Measurements from ENCODE around the gene CNPY4.

The CNPY4 gene

GRCh38 chr7:100119072-100119969 lies at the start of gene CNPY4, which contains the start of gene TAF6:
Gene CNPY4, plus strand, starts transcription at chr7:100119634. Its CDS starts 111 bp downstream, at chr7:100119745.
Gene TAF6, minus strand, starts transcription at chr7:100119358. Its CDS starts 5,149 bp downstream, at chr7:100114209.
- DNase-seq (ENCODE audit: low read depth in 2 of 2) = peak; percentile 94

GRCh38 chr7:100069991-100070390 lies 49.4 kb upstream of the CNPY4 start:
- no peak for DNase-seq (ENCODE audit: low read depth in 2 of 2)

- DNase-seq (ENCODE audit: low read depth in 2 of 2) = no peak
Observed at GRCh38 chr7:100071018-100071723, 48.3 kb upstream of the CNPY4 start.

- DNase-seq (ENCODE audit: low read depth in 2 of 2) = no peak
Observed at GRCh38 chr7:100072462-100072861, 47.0 kb upstream of the CNPY4 start.

GRCh38 chr7:100074841-100075240 lies 44.6 kb upstream of the CNPY4 start:
- no peak for DNase-seq (ENCODE audit: low read depth in 2 of 2)

GRCh38 chr7:100075418-100075817 lies 44.0 kb upstream of the CNPY4 start:
- no peak for DNase-seq (ENCODE audit: low read depth in 2 of 2)

GRCh38 chr7:100077205-100077604 lies 42.2 kb upstream of the CNPY4 start:
- no peak for DNase-seq (ENCODE audit: low read depth in 2 of 2)

GRCh38 chr7:100079024-100079560 lies 40.3 kb upstream of the CNPY4 start:
- no peak for DNase-seq (ENCODE audit: low read depth in 2 of 2)

- no peak for DNase-seq (ENCODE audit: low read depth in 2 of 2)
Observed at GRCh38 chr7:100080907-100081534, 38.4 kb upstream of the CNPY4 start.

GRCh38 chr7:100081535-100082102 lies 37.8 kb upstream of the CNPY4 start, which contains the start of gene ZNF3:
Gene ZNF3, minus strand, starts transcription at chr7:100081723. Its CDS starts 4,366 bp downstream, at chr7:100077357.
- peak; percentile 95 for DNase-seq (ENCODE audit: low read depth in 2 of 2)

GRCh38 chr7:100082978-100083377 lies 36.5 kb upstream of the CNPY4 start:
- DNase-seq (ENCODE audit: low read depth in 2 of 2) = no peak

GRCh38 chr7:100085515-100085914 lies 33.9 kb upstream of the CNPY4 start:
- DNase-seq (ENCODE audit: low read depth in 2 of 2) = no peak

- DNase-seq (ENCODE audit: low read depth in 2 of 2) = no peak
Observed at GRCh38 chr7:100087055-100087750, 32.2 kb upstream of the CNPY4 start.

GRCh38 chr7:100088095-100088620 lies 31.3 kb upstream of the CNPY4 start:
- no peak for DNase-seq (ENCODE audit: low read depth in 2 of 2)

GRCh38 chr7:100088621-100089457 lies 30.6 kb upstream of the CNPY4 start, which contains the start of gene COPS6:
Gene COPS6, plus strand, starts transcription at chr7:100088969. Its CDS starts 22 bp downstream, at chr7:100088991.
- DNase-seq (ENCODE audit: low read depth in 2 of 2) = peak; percentile 85 to 90

GRCh38 chr7:100089458-100090196 lies 29.8 kb upstream of the CNPY4 start:
- DNase-seq (ENCODE audit: low read depth in 2 of 2) = no peak

GRCh38 chr7:100090527-100091410 lies 28.7 kb upstream of the CNPY4 start:
- DNase-seq (ENCODE audit: low read depth in 2 of 2) = no peak

Measured in stimulated activated CD4-positive, alpha-beta T cell treated with anti-CD3 and anti-CD28 coated beads, Interleukin-1b, Interleukin-23, amount 100 ng/mL, for 4 hours (primary cell).